IPS-18c (cell line): Measurements from ENCODE around the gene PSMC1.
A peak's percentile ranks its signal among the peaks of the same experiment; 100 is the strongest.
"Not testable (repeated sequence)": the region's sequence is repeated elsewhere in the genome, so short reads cannot be mapped to it uniquely, and the experiment has no call there.

Source experiments
- H3K4me3 ChIP-seq: 2 replicates; pipeline ENCODE4 v1.7.0; 2013; ENCODE audit warnings: low read depth, mild to moderate bottlenecking, low read length, moderate library complexity; ENCODE audit not compliant: insufficient read depth
- H3K9me3 ChIP-seq: one replicate; pipeline ENCODE4 v1.6.1; 2013; ENCODE audit warnings: mild to moderate bottlenecking, low read length, moderate library complexity; ENCODE audit not compliant: control insufficient read depth, insufficient read depth

Gene PSMC1

GRCh38 chr14:90256354-90257131, at the start of gene PSMC1:
PSMC1 (plus strand) TSS chr14:90256553; CDS start chr14:90256598, 45 bp downstream.
- H3K9me3 ChIP-seq: no peaks in the 10 kb centered on the region

GRCh38 chr14:90213099-90213748, 43.1 kb upstream of the PSMC1 start:
- no peak overlapping the region for H3K4me3 ChIP-seq
- peaks cover 9% of the 10 kb centered on the region for H3K9me3 ChIP-seq

More at GRCh38 chr14:90256354-90257131, at the start of gene PSMC1:
- peak within 1 kb of the TSS; percentile 95 for H3K4me3 ChIP-seq

- no peaks in the 10 kb centered on the region for H3K9me3 ChIP-seq
- H3K4me3 ChIP-seq: no peak overlapping the region
Measured at GRCh38 chr14:90228478-90228877, 27.9 kb upstream of the PSMC1 start.

- not testable (repeated sequence) for H3K4me3 ChIP-seq, H3K9me3 ChIP-seq
Measured at GRCh38 chr14:90229942-90230341, 26.4 kb upstream of the PSMC1 start.

GRCh38 chr14:90235179-90235976, 21.0 kb upstream of the PSMC1 start:
- Histone ChIP-seq H3K4me3 (no peak overlapping the region), H3K9me3 (peaks cover 13% of the 10 kb centered on the region)

GRCh38 chr14:90239139-90239538, 17.2 kb upstream of the PSMC1 start:
- H3K9me3 ChIP-seq: peaks cover 12% of the 10 kb centered on the region
- H3K4me3 ChIP-seq: no peak overlapping the region

GRCh38 chr14:90242444-90242843, 13.9 kb upstream of the PSMC1 start:
- Histone ChIP-seq H3K4me3 (no peak overlapping the region), H3K9me3 (peaks cover 11% of the 10 kb centered on the region)

GRCh38 chr14:90246936-90247335, 9.4 kb upstream of the PSMC1 start:
- H3K9me3 ChIP-seq: no peaks in the 10 kb centered on the region
- no peak overlapping the region for H3K4me3 ChIP-seq

GRCh38 chr14:90247441-90247840, 8.9 kb upstream of the PSMC1 start:
- H3K9me3 ChIP-seq, H3K4me3 ChIP-seq: not testable (repeated sequence)

- Histone ChIP-seq H3K9me3 (no peaks in the 10 kb centered on the region), H3K4me3 (no peak overlapping the region)
Measured at GRCh38 chr14:90248594-90248993, 7.8 kb upstream of the PSMC1 start.

GRCh38 chr14:90253826-90254225, 2.5 kb upstream of the PSMC1 start:
- Histone ChIP-seq H3K9me3 (no peaks in the 10 kb centered on the region), H3K4me3 (no peak overlapping the region)

GRCh38 chr14:90255871-90256270, 482 bp upstream of the PSMC1 start:
- no peak overlapping the region for H3K4me3 ChIP-seq

GRCh38 chr14:90263748-90264449, 7.5 kb downstream of the PSMC1 start:
- no peaks in the 10 kb centered on the region for H3K9me3 ChIP-seq

More at GRCh38 chr14:90255871-90256270, 482 bp upstream of the PSMC1 start:
- H3K9me3 ChIP-seq: no peaks in the 10 kb centered on the region

GRCh38 chr14:90266441-90267154, 10.2 kb downstream of the PSMC1 start:
- Histone ChIP-seq H3K9me3 (no peaks in the 10 kb centered on the region), H3K4me3 (no peak overlapping the region)

More at GRCh38 chr14:90263748-90264449, 7.5 kb downstream of the PSMC1 start:
- no peak overlapping the region for H3K4me3 ChIP-seq

GRCh38 chr14:90268420-90268819, 12.1 kb downstream of the PSMC1 start:
- Histone ChIP-seq H3K4me3 (no peak overlapping the region), H3K9me3 (no peaks in the 10 kb centered on the region)

GRCh38 chr14:90272523-90272922, 16.2 kb downstream of the PSMC1 start:
- no peaks in the 10 kb centered on the region for H3K9me3 ChIP-seq
- no peak overlapping the region for H3K4me3 ChIP-seq

- Histone ChIP-seq H3K4me3 (no peak overlapping the region), H3K9me3 (no peaks in the 10 kb centered on the region)
Measured at GRCh38 chr14:90273532-90273931, 17.2 kb downstream of the PSMC1 start.
